ENCODE measurements around the gene JAKMIP2. TPM values are rescaled to one million over a fixed set of nuclear protein-coding genes. Genes with fewer than 3 reads are reported as not detected.

The JAKMIP2 gene
- total and polyA plus RNA-seq, 2 donors (not counting 3 experiments of a cell fraction or from before 2014, with no cell fraction given), result not detected

- ChIA-PET POLR2A (no interaction called here), CTCF (no interaction called here)
- Histone ChIP-seq H3K27me3 (ENCODE audit: control insufficient read depth in 2 of 2, insufficient read depth in 2 of 2, low read length in 2 of 2) (no peaks in the 10 kb centered on the region), H3K9me3 (replicated peaks; ENCODE audit: control insufficient read depth, insufficient read depth, low read length) (no peaks in the 10 kb centered on the region), H3K4me1 (ENCODE audit: control insufficient read depth, extremely low read depth, insufficient read depth, low read length) (no peaks in the 10 kb centered on the region), H3K79me2 (ENCODE audit: control insufficient read depth, insufficient read depth, low read length) (no peaks in the 10 kb centered on the region), H3K9ac (replicated peaks; ENCODE audit: extremely low read depth, insufficient read depth, low read length) (no peak overlapping the region), H3K4me2 (ENCODE audit: insufficient read depth, low read length) (no peak overlapping the region), H2AFZ (ENCODE audit: low read depth, low read length) (no peak overlapping the region), H3K9me1 (replicated peaks; ENCODE audit: control insufficient read depth, extremely low read depth, insufficient read depth, low read length) (peaks cover 3% of the 10 kb centered on the region), H3K27ac (ENCODE audit: insufficient read depth, low read depth, low read length) (no peak overlapping the region), H4K20me1 (replicated peaks; ENCODE audit: control insufficient read depth, extremely low read depth, insufficient read depth, low read length) (no peaks in the 10 kb centered on the region), H3K4me3 (replicated peaks in 1 of 3; ENCODE audit: insufficient read depth in 1 of 3, low read depth in 1 of 3, low read length in 3 of 3) (no peak overlapping the region), H3K36me3 (ENCODE audit: control insufficient read depth in 2 of 2, extremely low read depth in 1 of 2, insufficient read depth in 2 of 2, low read length in 2 of 2) (no peaks in the 10 kb centered on the region)
- TF ChIP-seq POLR2AphosphoS5 (IDR thresholded peaks at IDR 0.05; ENCODE audit: insufficient read depth, low read depth, low read length), result no peak
- TF ChIP-seq MAX (IDR thresholded peaks at IDR 0.05; ENCODE audit: insufficient read depth, insufficient read length), result no peak
- DNase-seq (ENCODE audit: low read depth, low spot score), result no peak
- no TSS peak for BruUV-seq (replicated peaks)
- intact Hi-C loops (cut with micrococcal nuclease) (no loop called here), dilution Hi-C loops (cut with MboI; ENCODE audit: extremely low pct_ligation_motif_present, low sequenced_read_pairs) (no loop called here)
- FAIRE-seq, result no peak
Measured at GRCh38 chr5:147743012-147743411, 39.5 kb downstream of the JAKMIP2 start.

GRCh38 chr5:147742151-147742550 lies 40.4 kb downstream of the JAKMIP2 start:
- ChIA-PET CTCF (no interaction called here), POLR2A (no interaction called here)
- no peaks in the 10 kb centered on the region for H3K4me1 ChIP-seq (ENCODE audit: control insufficient read depth, extremely low read depth, insufficient read depth, low read length)
- H4K20me1 ChIP-seq (replicated peaks; ENCODE audit: control insufficient read depth, extremely low read depth, insufficient read depth, low read length), result no peaks in the 10 kb centered on the region
- no peaks in the 10 kb centered on the region for H3K27me3 ChIP-seq (ENCODE audit: control insufficient read depth in 2 of 2, insufficient read depth in 2 of 2, low read length in 2 of 2)
- H3K9ac ChIP-seq (replicated peaks; ENCODE audit: extremely low read depth, insufficient read depth, low read length), result no peak overlapping the region
- FAIRE-seq (no peak), DNase-seq (ENCODE audit: low read depth, low spot score) (no peak)
- no TSS peak for BruUV-seq (replicated peaks)
- TF ChIP-seq POLR2AphosphoS5 (IDR thresholded peaks at IDR 0.05; ENCODE audit: insufficient read depth, low read depth, low read length), result no peak
- TF ChIP-seq JUN (IDR thresholded peaks at IDR 0.05; ENCODE audit: borderline replicate concordance, insufficient read depth, insufficient read length, low read depth), result no peak
- no peak for TF ChIP-seq EZH2 (IDR thresholded peaks at IDR 0.05; ENCODE audit: borderline replicate concordance, low read depth, low read length, severe bottlenecking)
- TF ChIP-seq CTCF (IDR thresholded peaks at IDR 0.05; ENCODE audit: extremely low read depth in 1 of 2, insufficient read depth in 1 of 2, low read depth in 1 of 2, low read length in 2 of 2), result no peak
- TF ChIP-seq FOS (IDR thresholded peaks at IDR 0.05; ENCODE audit: borderline replicate concordance, insufficient read depth, low read length), result no peak
- no peak for TF ChIP-seq MAX (IDR thresholded peaks at IDR 0.05; ENCODE audit: insufficient read depth, insufficient read length)
- TF ChIP-seq GATA2 (IDR thresholded peaks at IDR 0.05; ENCODE audit: insufficient read depth, insufficient read length, low read depth, low read length), result no peak
- no peak for TF ChIP-seq POLR2A (IDR thresholded peaks at IDR 0.05; ENCODE audit: low read depth, low read length)
- no peak for TF ChIP-seq MYC (IDR thresholded peaks at IDR 0.05; ENCODE audit: low read depth, low read length)
- no peak overlapping the region for H3K27ac ChIP-seq (ENCODE audit: insufficient read depth, low read depth, low read length)
- no peaks in the 10 kb centered on the region for H3K79me2 ChIP-seq (ENCODE audit: control insufficient read depth, insufficient read depth, low read length)
- H2AFZ ChIP-seq (ENCODE audit: low read depth, low read length), result no peak overlapping the region
- intact Hi-C loops (cut with micrococcal nuclease) (no loop called here), dilution Hi-C loops (cut with MboI; ENCODE audit: extremely low pct_ligation_motif_present, low sequenced_read_pairs) (no loop called here)
- H3K4me2 ChIP-seq (ENCODE audit: insufficient read depth, low read length), result no peak overlapping the region
- H3K9me1 ChIP-seq (replicated peaks; ENCODE audit: control insufficient read depth, extremely low read depth, insufficient read depth, low read length), result peaks cover 3% of the 10 kb centered on the region
- no peaks in the 10 kb centered on the region for H3K9me3 ChIP-seq (replicated peaks; ENCODE audit: control insufficient read depth, insufficient read depth, low read length)
- no peak overlapping the region for H3K4me3 ChIP-seq (replicated peaks in 1 of 3; ENCODE audit: insufficient read depth in 1 of 3, low read depth in 1 of 3, low read length in 3 of 3)
- H3K36me3 ChIP-seq (ENCODE audit: control insufficient read depth in 2 of 2, extremely low read depth in 1 of 2, insufficient read depth in 2 of 2, low read length in 2 of 2), result no peaks in the 10 kb centered on the region
